Duodenal mucosa (tissue), 2 donors: ENCODE measurements around the gene ADD1.

Experiments used
- H3K27ac ChIP-seq: one replicate; pipeline ENCODE4 v1.7.0; 2013; ENCODE audit warnings: low read depth, low read length
- H3K27me3 ChIP-seq, 2 donors: one replicate each; pipeline ENCODE4 v1.7.0; 2013; ENCODE audit warnings: low read length in 2 of 2, control low read depth in 1 of 2; ENCODE audit not compliant: insufficient read depth in 2 of 2, control insufficient read depth in 1 of 2
- H3K36me3 ChIP-seq, 2 donors: one replicate each; pipeline ENCODE4 v1.7.0; 2013; ENCODE audit warnings: low read length in 2 of 2, control low read depth in 1 of 2; ENCODE audit not compliant: insufficient read depth in 2 of 2, control insufficient read depth in 1 of 2
- H3K4me1 ChIP-seq, 2 donors: one replicate each; pipeline ENCODE4 v1.7.0; 2013; ENCODE audit warnings: low read length in 2 of 2, control low read depth in 1 of 2; ENCODE audit not compliant: insufficient read depth in 2 of 2, control insufficient read depth in 1 of 2
- H3K4me3 ChIP-seq, 2 donors: one replicate each; pipeline ENCODE4 v1.7.0; 2013; ENCODE audit warnings: low read length in 2 of 2, low read depth in 1 of 2
- H3K9ac ChIP-seq, 2 donors: one replicate each; pipeline ENCODE4 v1.7.0; 2013; ENCODE audit warnings: low read length in 2 of 2, low read depth in 1 of 2
- H3K9me3 ChIP-seq, 2 donors: one replicate each; pipeline ENCODE4 v1.7.0; 2013; ENCODE audit warnings: low read length in 2 of 2, control low read depth in 1 of 2; ENCODE audit not compliant: control insufficient read depth in 1 of 2

The ADD1 gene

DNA sequence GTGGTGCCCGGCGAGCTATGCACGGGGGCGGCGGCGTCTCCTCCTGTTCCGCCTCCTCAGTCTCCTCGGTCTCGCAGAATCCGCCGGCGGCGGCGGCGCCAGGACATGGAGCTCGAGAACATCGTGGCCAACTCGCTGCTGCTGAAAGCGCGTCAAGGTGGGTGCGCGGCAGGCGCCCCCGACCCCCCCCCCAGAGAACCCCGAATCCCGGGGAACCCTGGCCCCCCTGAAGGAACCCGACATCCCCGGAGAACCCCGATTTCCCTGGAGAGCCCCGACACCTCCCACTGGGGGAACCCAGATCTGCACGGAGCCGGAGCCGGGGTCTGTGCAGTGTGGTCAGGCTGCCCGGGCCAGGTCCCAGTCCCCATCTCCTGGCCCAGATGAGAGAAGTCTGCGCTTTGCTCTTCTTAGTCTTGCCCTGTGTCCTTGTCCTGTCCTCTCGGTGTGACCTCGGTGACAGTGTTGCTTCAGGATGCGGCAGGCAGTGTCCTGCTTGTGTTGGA lies 120.4 kb downstream of the ADD1 start:
- Histone ChIP-seq H3K4me1 (peaks cover 12 to 20% of the 10 kb centered on the region in 2 donors), H3K9ac (peak overlapping the region; percentile 25 to 49), H3K27me3 (no peaks in the 10 kb centered on the region), H3K36me3 (peaks cover 0 to under 1% of the 10 kb centered on the region in 2 donors), H3K9me3 (no peaks in the 10 kb centered on the region), H3K27ac (peak overlapping the region; percentile 42), H3K4me3 (peak overlapping the region; percentile 65 to 92)

DNA sequence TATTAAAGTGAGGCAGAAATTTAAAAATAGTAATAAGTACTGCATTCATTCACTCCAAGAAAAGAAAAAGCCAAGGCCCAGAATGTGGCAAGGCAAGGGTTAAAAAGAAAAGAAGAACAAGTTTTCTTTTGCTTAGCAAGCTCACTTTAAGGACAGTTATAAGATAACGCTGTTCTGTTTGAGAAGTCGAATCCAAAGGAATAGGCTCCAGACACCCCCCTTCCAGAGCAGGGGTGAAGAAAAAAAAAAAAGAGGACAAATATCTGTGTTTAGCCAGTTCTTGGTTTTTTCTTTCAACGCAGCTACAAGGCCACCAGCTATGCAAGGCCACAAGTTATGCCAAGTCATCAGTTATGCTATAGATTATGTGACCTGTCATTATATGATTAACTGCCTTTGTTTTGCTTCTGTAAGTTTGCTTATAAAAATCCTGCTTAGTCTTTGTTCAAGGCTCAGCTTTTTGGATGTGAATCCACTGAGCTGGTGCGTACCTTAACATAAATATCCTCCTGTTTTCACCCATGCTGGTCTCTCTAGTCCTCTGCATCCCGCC lies 121.1 kb downstream of the ADD1 start:
- Histone ChIP-seq H3K4me3 (peak overlapping the region; percentile 65 to 92), H3K4me1 (peaks cover 12 to 20% of the 10 kb centered on the region in 2 donors), H3K27me3 (no peaks in the 10 kb centered on the region), H3K36me3 (no peaks in the 10 kb centered on the region), H3K9me3 (no peaks in the 10 kb centered on the region), H3K9ac (no peak overlapping the region), H3K27ac (no peak overlapping the region)

DNA sequence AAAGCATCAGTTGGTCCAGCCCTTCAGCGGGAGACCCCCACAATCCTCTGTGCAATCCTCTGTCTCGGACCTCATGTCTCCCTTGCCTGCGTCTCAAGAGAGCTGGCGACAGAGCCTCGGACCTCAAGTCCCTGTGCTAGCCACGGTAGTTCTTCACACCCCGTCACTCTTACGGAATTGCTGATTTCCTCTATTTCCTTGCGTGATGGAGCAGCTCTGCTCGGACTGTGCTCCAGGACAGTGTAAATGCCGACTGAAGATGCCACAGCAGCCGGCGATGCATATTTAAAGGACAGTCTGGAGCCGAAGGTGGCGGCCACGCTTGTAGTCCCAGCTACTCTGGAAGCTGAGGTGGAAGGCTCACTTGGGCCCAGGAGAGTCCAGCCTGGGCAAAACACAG lies 121.6 kb downstream of the ADD1 start:
- no peak overlapping the region for H3K4me3 ChIP-seq
- H3K27me3 ChIP-seq, result no peaks in the 10 kb centered on the region
- H3K9me3 ChIP-seq, result no peaks in the 10 kb centered on the region
- H3K9ac ChIP-seq, result no peak overlapping the region
- H3K4me1 ChIP-seq, result peaks cover 12 to 20% of the 10 kb centered on the region in 2 donors
- H3K27ac ChIP-seq, result no peak overlapping the region
- no peaks in the 10 kb centered on the region for H3K36me3 ChIP-seq

DNA sequence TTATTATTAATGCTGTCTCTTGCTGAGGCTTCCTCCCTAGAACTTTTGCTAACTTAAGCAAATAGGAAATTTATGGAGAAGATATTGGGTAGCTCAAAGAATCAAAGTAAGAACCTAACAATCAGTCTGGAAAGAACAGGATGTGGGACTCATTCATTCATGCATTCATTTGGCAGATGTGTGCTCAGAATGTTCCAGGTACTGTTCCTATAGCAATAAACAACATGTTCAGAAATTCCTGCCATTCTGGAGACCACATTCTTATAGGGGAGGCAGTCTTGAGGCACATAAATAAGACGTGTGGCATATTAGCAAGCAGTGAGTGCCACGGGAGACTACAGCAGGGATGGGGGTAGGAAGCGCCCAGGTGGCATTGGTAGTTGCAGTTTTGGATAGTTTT lies 124.7 kb downstream of the ADD1 start:
- no peak overlapping the region for H3K4me3 ChIP-seq
- peaks cover 0 to 6% of the 10 kb centered on the region in 2 donors for H3K4me1 ChIP-seq
- H3K9ac ChIP-seq, result no peak overlapping the region

DNA sequence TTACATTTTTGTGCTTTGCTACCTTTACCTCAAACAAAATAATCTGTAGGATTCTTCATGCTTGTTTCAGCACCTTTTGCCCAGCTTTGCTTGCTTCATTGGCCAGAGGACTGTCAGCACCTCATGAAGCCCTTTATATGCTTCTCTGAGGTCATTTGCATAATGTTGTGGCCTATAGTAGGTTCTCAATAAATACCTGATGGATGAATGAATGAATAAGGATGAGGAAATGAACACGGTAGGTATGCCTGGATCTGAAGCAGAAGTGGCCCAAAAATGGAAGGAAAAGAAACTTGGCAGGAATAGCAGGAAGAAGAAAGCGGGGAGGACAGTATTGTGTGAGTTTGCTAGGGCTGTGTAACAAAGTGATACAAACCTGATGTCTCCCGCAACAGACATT lies 127.6 kb downstream of the ADD1 start:
- Histone ChIP-seq H3K27me3 (no peaks in the 10 kb centered on the region), H3K9ac (no peak overlapping the region), H3K9me3 (no peaks in the 10 kb centered on the region), H3K27ac (no peak overlapping the region), H3K36me3 (no peaks in the 10 kb centered on the region), H3K4me1 (no peaks in the 10 kb centered on the region), H3K4me3 (no peak overlapping the region)

More for the DNA sequence above, 124.7 kb downstream of the ADD1 start:
- no peaks in the 10 kb centered on the region for H3K27me3 ChIP-seq
- H3K27ac ChIP-seq, result no peak overlapping the region
- no peaks in the 10 kb centered on the region for H3K9me3 ChIP-seq
- no peaks in the 10 kb centered on the region for H3K36me3 ChIP-seq

DNA sequence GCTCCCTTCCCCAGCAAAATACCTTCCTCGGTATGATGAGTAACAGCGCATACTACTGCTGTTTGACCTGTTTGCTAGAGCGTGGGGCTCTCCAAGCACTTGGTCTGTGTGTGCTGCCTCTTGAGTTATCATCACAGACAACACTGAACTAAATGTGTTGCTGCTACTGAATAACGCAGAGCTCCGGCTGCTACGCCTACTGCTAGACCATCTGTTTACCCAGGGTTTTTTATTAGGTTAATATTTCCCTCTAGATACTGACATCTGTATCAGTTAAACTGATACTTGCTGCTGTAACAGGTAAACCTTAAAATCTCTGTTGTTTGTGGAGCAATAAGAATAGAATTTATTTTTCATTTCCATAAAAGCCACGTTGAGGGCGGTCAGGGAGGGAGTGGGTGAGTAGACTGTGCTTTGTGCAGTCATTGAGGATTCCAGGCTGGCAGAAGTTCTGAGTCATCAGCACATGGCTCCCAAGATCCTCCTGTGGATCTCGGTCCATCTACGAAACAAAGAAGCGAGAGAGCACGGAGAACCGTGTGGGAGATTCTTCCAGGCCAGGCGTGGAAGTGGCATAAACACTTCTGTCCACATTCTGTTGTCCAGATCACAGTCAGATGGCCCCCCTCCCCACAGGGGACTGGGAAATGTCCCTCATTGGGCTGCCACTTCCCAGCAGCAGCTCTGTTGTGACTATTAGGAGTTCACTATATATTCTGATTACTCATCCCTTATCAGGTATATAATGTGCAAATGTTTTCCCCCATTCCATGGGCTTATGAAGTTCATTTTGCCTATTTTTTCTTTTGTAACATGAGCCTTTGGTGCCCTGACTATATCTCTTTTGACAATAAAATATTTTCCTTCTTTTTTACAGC lies 133.8 kb downstream of the ADD1 start:
- no peak overlapping the region for H3K27ac ChIP-seq
- no peaks in the 10 kb centered on the region for H3K27me3 ChIP-seq
- no peak overlapping the region for H3K4me3 ChIP-seq
- no peaks in the 10 kb centered on the region for H3K4me1 ChIP-seq
- H3K9me3 ChIP-seq, result peaks cover 10 to 14% of the 10 kb centered on the region in 2 donors
- H3K36me3 ChIP-seq, result no peaks in the 10 kb centered on the region
- no peak overlapping the region for H3K9ac ChIP-seq
